Measurements from ENCODE around the gene SERINC5. TPM values are rescaled to one million over a fixed set of nuclear protein-coding genes. Genes with fewer than 3 reads are reported as not detected.

SERINC5 gene
- polyA plus RNA-seq, 1 experiment: 11.0 TPM

DNA sequence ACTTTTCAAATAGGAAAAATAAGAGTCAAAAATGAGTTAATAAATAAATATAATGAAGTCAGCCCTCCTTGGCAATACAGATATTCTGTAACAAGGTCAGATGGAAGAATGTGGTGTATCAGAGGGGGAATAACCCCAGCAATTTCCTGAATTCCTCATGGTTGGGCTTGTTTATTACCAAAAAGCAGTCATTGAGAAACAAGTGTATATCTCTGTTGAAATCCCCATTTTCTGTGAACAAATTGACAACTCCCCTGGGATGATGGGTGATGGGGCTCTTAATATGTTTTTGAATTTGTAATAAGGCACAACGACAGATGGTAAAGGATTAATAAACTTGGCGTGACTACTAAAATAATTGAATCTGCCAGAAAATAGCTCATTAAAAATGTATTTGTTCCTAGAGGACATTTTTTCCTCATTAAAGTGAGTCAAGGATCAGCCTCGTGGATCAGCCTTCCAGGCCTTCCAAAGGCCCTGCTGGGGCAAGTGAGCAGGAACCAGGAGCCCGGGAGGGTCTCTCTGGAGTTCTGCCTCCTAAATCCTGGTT lies 186.5 kb downstream of the SERINC5 start:
- DNase-seq (ENCODE audit: low read depth): no peak
- Histone ChIP-seq H3K36me3 (ENCODE audit: control insufficient read depth, insufficient read depth, low read length) (no peaks in the 10 kb centered on the region), H3K27me3 (ENCODE audit: control insufficient read depth, insufficient read depth, low read length) (no peaks in the 10 kb centered on the region), H3K4me3 (ENCODE audit: low read depth, low read length) (no peak overlapping the region)
- ChIA-PET POLR2A (no interaction called here), CTCF (interaction anchor here (1.5 to 3.7 kb wide), 2 partner anchors 8 to 14 kb away, joined by 3 to 16 read pairs; no protein-coding TSS in a partner anchor)
- TF ChIP-seq, protein P1, sequence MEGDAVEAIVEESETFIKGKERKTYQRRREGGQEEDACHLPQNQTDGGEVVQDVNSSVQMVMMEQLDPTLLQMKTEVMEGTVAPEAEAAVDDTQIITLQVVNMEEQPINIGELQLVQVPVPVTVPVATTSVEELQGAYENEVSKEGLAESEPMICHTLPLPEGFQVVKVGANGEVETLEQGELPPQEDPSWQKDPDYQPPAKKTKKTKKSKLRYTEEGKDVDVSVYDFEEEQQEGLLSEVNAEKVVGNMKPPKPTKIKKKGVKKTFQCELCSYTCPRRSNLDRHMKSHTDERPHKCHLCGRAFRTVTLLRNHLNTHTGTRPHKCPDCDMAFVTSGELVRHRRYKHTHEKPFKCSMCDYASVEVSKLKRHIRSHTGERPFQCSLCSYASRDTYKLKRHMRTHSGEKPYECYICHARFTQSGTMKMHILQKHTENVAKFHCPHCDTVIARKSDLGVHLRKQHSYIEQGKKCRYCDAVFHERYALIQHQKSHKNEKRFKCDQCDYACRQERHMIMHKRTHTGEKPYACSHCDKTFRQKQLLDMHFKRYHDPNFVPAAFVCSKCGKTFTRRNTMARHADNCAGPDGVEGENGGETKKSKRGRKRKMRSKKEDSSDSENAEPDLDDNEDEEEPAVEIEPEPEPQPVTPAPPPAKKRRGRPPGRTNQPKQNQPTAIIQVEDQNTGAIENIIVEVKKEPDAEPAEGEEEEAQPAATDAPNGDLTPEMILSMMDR (IDR thresholded peaks at IDR 0.05; ENCODE audit: insufficient read depth, low read depth, low read length): no peak

DNA sequence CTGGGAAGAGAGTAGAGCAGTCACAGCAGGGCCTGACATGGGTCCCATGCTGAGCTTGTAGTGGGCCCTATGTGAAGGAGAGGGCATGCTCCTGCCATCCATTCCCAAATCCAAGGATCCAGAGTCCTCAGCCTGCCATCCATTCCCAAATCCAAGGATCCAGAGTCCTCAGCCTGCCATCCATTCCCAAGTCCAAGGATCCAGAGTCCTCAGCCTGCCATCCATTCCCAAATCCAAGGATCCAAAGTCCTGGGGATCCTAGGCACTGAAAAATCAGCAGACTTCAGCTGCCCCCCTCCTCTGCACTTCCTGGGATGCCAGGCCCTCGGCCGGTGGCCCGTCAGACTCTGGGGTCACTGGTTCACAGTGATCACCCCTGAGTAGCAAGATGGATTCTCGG lies 187.1 kb downstream of the SERINC5 start:
- H3K4me3 ChIP-seq (ENCODE audit: low read depth, low read length): no peak overlapping the region
- no peaks in the 10 kb centered on the region for H3K27me3 ChIP-seq (ENCODE audit: control insufficient read depth, insufficient read depth, low read length)
- no peak for DNase-seq (ENCODE audit: low read depth)
- ChIA-PET CTCF (interaction anchor here (0.6 kb wide), 1 partner anchor 119 kb away, joined by 3 read pairs; no protein-coding TSS in a partner anchor), POLR2A (no interaction called here)
- TF ChIP-seq, protein P1 (IDR thresholded peaks at IDR 0.05; ENCODE audit: insufficient read depth, low read depth, low read length): no peak
- no peaks in the 10 kb centered on the region for H3K36me3 ChIP-seq (ENCODE audit: control insufficient read depth, insufficient read depth, low read length)

DNA sequence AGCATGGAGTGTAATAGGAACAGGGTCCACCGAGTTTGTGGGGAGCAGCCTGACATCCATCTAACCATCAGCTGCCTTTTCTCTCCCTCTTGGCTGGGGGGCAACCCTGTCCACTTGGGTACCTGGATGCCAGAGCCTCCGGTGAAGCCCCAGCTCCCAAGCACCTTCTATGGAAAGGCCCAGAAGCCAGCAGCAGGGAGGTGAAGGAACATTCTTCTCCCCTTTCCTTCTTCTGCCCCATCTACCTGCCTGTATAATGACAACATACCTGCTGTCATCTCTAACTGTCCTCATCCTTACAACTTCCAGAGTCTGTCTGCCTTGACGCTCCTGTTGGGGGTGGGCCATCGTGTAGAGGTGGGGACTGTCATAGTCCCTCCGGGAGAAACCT lies 187.6 kb downstream of the SERINC5 start:
- TF ChIP-seq, protein P1 (IDR thresholded peaks at IDR 0.05; ENCODE audit: insufficient read depth, low read depth, low read length): no peak
- DNase-seq (ENCODE audit: low read depth): no peak
- Histone ChIP-seq H3K4me3 (ENCODE audit: low read depth, low read length) (no peak overlapping the region), H3K36me3 (ENCODE audit: control insufficient read depth, insufficient read depth, low read length) (no peaks in the 10 kb centered on the region), H3K27me3 (ENCODE audit: control insufficient read depth, insufficient read depth, low read length) (no peaks in the 10 kb centered on the region)
- ChIA-PET CTCF (interaction anchor here (0.6 kb wide), 1 partner anchor 119 kb away, joined by 3 read pairs; no protein-coding TSS in a partner anchor), POLR2A (no interaction called here)

DNA sequence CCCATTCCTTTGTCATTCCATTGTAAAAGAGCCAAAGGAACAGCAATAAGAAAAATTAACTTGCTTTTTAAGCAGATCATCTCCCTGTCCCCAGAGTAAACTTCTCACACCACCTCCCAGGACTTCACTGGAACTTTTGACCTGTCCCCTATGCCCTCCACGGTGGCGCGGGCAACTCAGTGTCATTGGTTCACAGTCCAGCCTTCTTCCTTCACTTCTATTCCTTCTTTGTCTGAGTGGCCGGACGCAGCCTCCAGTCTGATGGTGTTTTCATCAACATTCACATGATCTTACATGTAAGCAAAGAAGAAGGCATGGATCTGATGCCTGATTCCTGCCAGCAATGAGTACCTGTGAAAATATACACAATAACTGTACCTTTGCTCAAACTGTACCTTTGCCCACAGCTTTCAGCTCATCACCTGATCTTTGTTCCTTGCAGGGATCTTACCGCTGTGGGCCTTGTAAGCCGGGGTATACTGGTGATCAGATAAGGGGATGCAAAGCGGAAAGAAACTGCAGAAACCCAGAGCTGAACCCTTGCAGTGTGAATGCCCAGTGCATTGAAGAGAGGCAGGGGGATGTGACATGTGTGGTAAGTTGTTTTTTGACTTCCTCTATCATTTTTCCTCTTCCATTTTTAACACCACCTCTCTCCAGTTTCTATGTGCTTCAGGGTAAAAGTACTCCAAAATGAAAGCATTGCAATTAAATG lies 188.2 kb downstream of the SERINC5 start:
- ChIA-PET POLR2A (no interaction called here), CTCF (no interaction called here)
- TF ChIP-seq, protein P1 (IDR thresholded peaks at IDR 0.05; ENCODE audit: insufficient read depth, low read depth, low read length): no peak

DNA sequence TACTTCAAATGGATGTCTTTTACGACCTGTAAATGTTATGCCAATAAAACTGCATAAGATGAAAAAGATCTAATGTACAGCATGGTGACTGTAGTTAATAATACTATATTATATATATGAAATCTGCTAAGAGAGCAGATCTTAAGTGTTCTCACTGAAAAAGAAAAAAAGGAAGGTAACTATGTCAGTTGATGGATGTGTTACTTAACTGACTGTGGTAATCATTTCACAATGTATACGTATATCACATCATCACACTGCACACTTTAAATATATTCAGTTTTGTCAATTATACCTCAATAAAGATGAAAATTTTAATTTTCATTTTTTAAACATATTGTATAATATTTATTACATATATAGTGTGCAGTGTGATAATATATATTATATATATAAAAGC lies 188.8 kb downstream of the SERINC5 start:
- Histone ChIP-seq H3K36me3 (ENCODE audit: control insufficient read depth, insufficient read depth, low read length) (no peaks in the 10 kb centered on the region), H3K4me3 (ENCODE audit: low read depth, low read length) (no peak overlapping the region), H3K27me3 (ENCODE audit: control insufficient read depth, insufficient read depth, low read length) (no peaks in the 10 kb centered on the region)
- TF ChIP-seq, protein P1 (IDR thresholded peaks at IDR 0.05; ENCODE audit: insufficient read depth, low read depth, low read length): no peak
- ChIA-PET CTCF (no interaction called here), POLR2A (no interaction called here)
- DNase-seq (ENCODE audit: low read depth): no peak

More for the DNA sequence above, 188.2 kb downstream of the SERINC5 start:
- H3K4me3 ChIP-seq (ENCODE audit: low read depth, low read length): no peak overlapping the region
- no peaks in the 10 kb centered on the region for H3K36me3 ChIP-seq (ENCODE audit: control insufficient read depth, insufficient read depth, low read length)
- no peak for DNase-seq (ENCODE audit: low read depth)
- H3K27me3 ChIP-seq (ENCODE audit: control insufficient read depth, insufficient read depth, low read length): no peaks in the 10 kb centered on the region

All from BJ (cell line).